GM12891 (cell line): Measurements from ENCODE around the gene PTPRG.

Source experiments
- POLR2A ChIP-seq: IDR thresholded peaks from 2 replicates; pipeline ENCODE4 v1.6.1; 2011; ENCODE audit warnings: low read depth, low read length, control low read depth
- POLR2AphosphoS5 ChIP-seq: IDR thresholded peaks from 2 replicates; pipeline ENCODE4 v1.6.1; 2011; ENCODE audit warnings: low read depth, low read length, control low read depth
- SPI1 ChIP-seq: IDR thresholded peaks from 2 replicates; pipeline ENCODE4 v1.6.1; 2011; ENCODE audit warnings: low read depth, low read length, control low read depth
- TAF1 ChIP-seq: IDR thresholded peaks from 2 replicates; pipeline ENCODE4 v1.6.1; 2011; ENCODE audit warnings: low read depth, low read length, control low read depth

DNA sequence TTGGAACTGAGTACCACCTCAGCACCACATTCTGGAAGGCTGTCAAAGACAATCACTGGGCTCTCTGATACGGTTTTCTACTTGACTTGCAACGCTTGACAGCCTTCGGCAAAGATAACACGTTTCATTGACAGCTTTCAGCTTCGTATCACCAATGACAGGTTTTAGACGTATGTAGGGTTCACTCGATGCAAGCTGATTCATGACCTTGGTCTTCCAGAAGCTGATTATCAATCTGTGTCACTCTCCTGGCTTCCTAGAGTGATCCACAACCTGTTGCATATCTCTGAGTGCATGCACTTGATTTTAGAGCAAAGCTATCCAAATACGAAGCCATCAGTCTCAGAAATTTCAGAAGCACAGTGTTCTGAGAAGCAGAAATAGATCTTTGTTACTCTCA, 430.3 kb downstream of the PTPRG start:
- TF ChIP-seq POLR2AphosphoS5: no peak
- TF ChIP-seq TAF1: no peak
- no peak for TF ChIP-seq POLR2A
- no peak for TF ChIP-seq SPI1
